ENCODE data around the gene SCN5A.

DNA sequence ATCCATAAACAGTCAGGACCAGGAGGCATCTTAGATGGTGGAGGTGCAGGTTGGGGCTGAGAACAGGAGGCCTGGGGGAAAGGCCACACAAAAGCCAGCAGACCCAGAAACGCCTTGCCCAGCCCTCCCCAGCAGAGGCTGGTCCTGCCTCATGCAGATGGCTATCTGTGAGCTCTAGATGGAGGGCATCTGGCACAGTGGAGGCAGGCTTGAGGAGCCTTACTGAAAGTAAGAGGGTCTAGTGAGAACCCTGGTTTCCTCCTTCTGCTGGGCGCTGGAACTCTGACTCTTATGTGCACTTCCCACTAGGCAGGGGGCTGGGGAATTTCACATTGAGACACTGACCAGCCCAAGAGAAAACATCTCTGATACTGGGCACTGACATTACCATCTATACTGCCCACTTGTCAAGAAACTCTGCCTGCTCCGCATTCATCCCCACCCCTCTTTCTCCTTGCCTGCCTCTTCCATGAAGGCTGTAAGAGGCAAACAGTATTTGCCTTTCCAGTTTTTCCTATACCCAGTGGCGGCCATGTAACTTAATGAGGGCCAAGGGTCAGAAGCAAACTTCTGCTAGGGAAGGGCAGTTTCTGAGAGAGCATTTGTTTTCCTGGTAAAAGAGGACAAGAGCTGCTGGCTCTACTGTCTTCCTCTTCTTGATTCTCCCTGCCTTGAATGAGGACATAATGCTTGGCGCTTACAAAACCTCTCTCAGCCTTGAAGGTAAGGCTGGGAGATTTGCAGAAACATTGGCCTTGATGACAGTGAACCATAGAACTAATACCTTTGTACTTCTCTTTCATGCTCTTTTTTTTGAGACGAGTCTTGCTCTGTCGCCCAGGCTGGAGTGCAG, 4.4 kb upstream of the SCN5A start:
- TF ChIP-seq, protein P1, sequence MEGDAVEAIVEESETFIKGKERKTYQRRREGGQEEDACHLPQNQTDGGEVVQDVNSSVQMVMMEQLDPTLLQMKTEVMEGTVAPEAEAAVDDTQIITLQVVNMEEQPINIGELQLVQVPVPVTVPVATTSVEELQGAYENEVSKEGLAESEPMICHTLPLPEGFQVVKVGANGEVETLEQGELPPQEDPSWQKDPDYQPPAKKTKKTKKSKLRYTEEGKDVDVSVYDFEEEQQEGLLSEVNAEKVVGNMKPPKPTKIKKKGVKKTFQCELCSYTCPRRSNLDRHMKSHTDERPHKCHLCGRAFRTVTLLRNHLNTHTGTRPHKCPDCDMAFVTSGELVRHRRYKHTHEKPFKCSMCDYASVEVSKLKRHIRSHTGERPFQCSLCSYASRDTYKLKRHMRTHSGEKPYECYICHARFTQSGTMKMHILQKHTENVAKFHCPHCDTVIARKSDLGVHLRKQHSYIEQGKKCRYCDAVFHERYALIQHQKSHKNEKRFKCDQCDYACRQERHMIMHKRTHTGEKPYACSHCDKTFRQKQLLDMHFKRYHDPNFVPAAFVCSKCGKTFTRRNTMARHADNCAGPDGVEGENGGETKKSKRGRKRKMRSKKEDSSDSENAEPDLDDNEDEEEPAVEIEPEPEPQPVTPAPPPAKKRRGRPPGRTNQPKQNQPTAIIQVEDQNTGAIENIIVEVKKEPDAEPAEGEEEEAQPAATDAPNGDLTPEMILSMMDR (IDR thresholded peaks at IDR 0.05), result no peak
- TF ChIP-seq EP300 (IDR thresholded peaks at IDR 0.05), result no peak
